ENCODE measurements around the gene ACP5. TPM values are rescaled to one million over a fixed set of nuclear protein-coding genes. Genes with fewer than 3 reads are reported as not detected.

The ACP5 gene
- total RNA-seq, 2 donors from 2014 or later = 20.3 to 30.0 TPM

DNA sequence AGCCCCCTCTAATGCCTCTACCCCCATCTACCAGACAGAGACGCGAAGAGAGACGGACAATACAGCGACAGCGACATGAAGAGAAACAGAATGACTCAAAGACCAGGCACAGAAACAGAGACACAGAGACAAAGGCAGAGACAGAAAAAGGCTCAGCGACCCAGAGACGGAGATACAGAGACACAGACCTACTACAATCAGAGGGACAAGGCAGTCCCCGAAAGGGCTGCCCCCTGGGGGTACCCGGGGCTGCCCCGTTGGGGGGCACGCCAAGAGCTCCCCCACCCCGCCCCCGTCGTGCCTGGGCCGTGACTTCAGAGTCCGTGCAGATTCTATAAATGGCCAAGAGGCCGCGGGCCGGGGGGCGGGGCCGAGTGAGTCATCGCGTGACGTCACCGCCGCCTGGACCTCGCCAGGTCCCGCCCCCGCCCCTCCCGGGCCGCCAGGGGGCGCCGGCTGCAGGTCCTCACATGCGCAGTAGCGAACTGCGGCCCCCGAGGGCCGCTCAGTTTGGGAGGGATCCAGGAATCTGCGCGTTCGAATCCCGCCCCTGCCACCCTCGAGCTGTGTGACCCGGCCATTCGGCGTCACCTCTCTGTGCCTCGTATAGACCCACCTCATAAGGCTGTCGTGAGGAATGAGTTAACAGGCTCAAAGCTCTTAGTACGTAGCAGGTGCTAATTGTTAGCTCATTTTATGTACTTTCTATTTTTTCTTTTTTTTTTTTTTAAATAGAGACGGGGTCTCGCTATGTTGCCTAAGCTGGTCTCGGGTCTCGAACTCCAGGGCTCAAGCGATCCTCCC is 41.5 kb downstream of the ACP5 start:
- ATAC-seq = peak; percentile 76 to 87
- DNase-seq (ENCODE audit: low spot score in 2 of 2) = peak; percentile 90 to 93
- H3K9me3 Mint-ChIP-seq = no peaks in the 10 kb centered on the region
- H3K36me3 Mint-ChIP-seq = no peaks in the 10 kb centered on the region
- H3K27ac Mint-ChIP-seq = peak overlapping the region; percentile 7 to 48

DNA sequence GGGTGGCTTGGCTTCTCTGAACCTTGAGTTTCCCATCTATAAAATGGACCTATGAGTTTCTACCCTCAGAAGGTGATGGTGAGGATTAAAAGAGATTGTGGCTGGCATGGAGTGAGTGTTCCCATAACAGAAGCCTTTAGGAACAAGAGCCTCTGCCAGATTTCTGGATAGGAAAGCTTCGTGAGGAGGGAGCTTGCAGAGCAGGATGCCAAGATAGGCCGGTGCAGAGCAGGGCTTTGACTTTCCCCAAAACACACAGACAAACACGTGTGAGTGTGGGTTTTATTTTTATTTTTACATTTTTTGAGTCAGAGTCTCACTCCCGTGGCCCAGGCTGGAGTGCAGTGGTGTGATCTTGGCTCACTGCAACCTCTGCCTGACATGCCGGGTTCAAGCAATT is 42.5 kb downstream of the ACP5 start:
- no peaks in the 10 kb centered on the region for H3K36me3 Mint-ChIP-seq
- no peak for ATAC-seq
- DNase-seq (ENCODE audit: low spot score in 2 of 2) = no peak
- H3K27ac Mint-ChIP-seq = peak overlapping the region in 1 of 2 donors; percentile 48
- no peaks in the 10 kb centered on the region for H3K9me3 Mint-ChIP-seq

DNA sequence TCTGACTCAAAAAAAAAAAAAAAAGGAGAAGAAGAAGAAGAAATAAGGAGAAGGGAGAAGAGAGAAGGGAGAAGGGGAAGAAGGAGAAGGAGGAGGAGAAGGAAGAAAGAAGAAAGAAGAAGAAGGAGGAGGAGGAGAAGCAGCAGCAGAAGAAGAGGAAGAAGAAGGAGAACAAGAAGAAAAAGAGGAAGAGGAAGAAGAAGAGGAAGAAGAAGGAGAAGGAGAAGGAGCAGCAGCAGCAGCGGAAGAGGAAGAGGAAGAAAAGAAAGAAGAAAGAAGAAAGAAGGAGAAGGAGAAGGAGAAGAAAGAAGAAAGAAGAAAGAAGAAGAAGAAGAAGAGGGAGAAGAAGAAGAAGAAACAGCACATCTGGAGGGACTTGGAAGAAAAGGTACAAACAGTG is 42.9 kb downstream of the ACP5 start:
- no peak overlapping the region for H3K27ac Mint-ChIP-seq

DNA sequence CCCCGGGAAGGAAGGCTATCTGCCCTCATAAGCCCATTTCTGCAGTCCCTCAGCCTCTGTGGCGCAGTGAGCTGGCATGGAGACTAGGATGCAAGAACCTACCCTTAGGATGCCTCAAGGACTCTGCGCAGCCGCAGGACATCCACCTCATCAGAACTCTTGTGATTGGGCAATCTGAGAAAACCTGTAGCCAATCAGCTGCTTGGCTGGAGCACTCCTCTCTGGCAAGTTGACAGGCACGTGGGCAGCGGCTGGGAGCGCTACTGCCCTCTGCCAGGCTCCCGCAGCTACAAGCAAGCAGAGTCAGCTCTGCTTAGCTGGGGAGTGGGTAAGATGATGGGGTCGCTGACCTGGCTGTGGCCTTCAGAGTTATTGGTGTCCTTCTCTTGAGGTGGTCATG is 47.0 kb downstream of the ACP5 start:
- ATAC-seq (peak; percentile 1 to 4), DNase-seq (ENCODE audit: low spot score in 2 of 2) (peak in 1 of 2 donors; percentile 48)
- Mint-ChIP-seq H3K36me3 (peaks cover 0 to 5% of the 10 kb centered on the region in 2 donors), H3K9me3 (no peaks in the 10 kb centered on the region), H3K27ac (no peak overlapping the region)

More for the DNA sequence above, 42.9 kb downstream of the ACP5 start:
- Mint-ChIP-seq H3K9me3 (no peaks in the 10 kb centered on the region), H3K36me3 (no peaks in the 10 kb centered on the region)
- DNase-seq (ENCODE audit: low spot score in 2 of 2) (no peak), ATAC-seq (no peak)

DNA sequence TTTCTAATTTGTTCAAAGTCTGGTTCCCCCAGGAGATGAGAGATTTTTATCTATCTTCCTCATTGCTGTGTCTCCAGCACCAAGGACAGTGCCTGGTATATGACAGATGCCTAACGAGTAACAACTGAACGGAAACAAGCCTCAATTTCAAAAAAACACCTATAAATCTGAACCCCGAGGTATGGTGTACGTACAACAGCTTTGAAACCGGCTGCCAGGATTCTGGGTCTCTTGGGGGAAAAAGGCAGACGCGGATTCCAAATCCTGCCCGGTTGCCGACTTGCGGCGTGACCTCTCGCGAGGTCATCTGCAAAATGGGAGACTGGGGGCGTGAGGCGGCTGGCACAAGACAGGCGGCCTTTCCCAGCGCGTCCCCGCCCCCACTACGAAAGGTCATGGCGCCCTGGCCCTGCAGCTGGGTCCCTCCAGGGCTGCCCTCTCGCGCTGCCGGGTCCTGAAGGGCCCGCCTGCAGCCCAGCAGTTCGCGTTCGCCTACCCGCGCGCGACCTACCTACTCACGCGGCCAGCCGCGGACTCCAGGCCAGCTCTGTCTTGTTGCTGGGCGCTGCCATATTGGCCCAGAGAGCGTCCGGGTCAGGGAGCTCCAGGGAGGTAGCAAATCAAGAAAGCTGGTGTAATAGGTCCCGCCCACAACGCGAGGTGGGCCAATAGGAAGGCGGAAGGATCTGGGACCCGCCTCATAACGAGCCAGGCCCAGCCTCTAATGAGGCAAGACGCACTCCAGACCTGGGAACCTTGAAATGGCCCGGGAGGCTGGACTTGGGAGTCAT is 48.7 kb downstream of the ACP5 start, which contains the start of gene ECSIT:
TSS of gene ECSIT (minus strand) at position 584 of the 791 bp plus-strand sequence. CDS start 9,964 bp downstream, outside the sequence.
- peak; percentile 90 to 95 for DNase-seq (ENCODE audit: low spot score in 2 of 2)
- Mint-ChIP-seq H3K36me3 (peaks cover 0 to 5% of the 10 kb centered on the region in 2 donors), H3K9me3 (no peaks in the 10 kb centered on the region), H3K27ac (peak within 1 kb of the TSS; percentile 93 to 96)
- peak; percentile 97 to 98 for ATAC-seq

Other genes with a start within 250 kb of the ACP5 start
- 10 to 100 TPM in 1 of 2 donors, 1 to 10 TPM in 1; 3.9 to 19.3 TPM for gene RAB3D, start 238.0 kb downstream of the ACP5 start, total RNA-seq
- 10 to 100 TPM; 29.9 to 36.4 TPM for gene TMEM205, start 231.4 kb downstream of the ACP5 start, total RNA-seq
- 10 to 100 TPM; 16.6 to 28.8 TPM for gene CCDC159, start 231.1 kb downstream of the ACP5 start, total RNA-seq
- 1 to 10 TPM; 4.4 to 7.9 TPM for gene PLPPR2, start 222.2 kb downstream of the ACP5 start, total RNA-seq
- 1 to 10 TPM; 1.9 to 2.2 TPM for gene SWSAP1, start 203.0 kb downstream of the ACP5 start, total RNA-seq
- gene EPOR, start 193.3 kb downstream of the ACP5 start, total RNA-seq = 10 to 100 TPM in 1 of 2 donors, 1 to 10 TPM in 1; 7.9 to 14.1 TPM
- not detected for gene RGL3, start 158.3 kb downstream of the ACP5 start, total RNA-seq
- gene ODAD3, start 142.5 kb downstream of the ACP5 start, total RNA-seq = under 1 TPM; 0.30 to 0.95 TPM
- gene PRKCSH, start 142.0 kb downstream of the ACP5 start, total RNA-seq = 100 to 1,000 TPM; 272 to 285 TPM
- gene ELAVL3, start 96.6 kb downstream of the ACP5 start, total RNA-seq = not detected
- gene ZNF653, start 71.8 kb downstream of the ACP5 start, total RNA-seq = 10 to 100 TPM; 10.3 to 20.3 TPM
- 10 to 100 TPM; 43.0 to 73.3 TPM for gene ECSIT, start 48.5 kb downstream of the ACP5 start, total RNA-seq
- not detected for gene CNN1, start 38.8 kb downstream of the ACP5 start, total RNA-seq
- gene ELOF1, start 18.4 kb downstream of the ACP5 start, total RNA-seq = 10 to 100 TPM; 43.1 to 64.1 TPM
- gene ZNF627, start 19.8 kb upstream of the ACP5 start, total RNA-seq = 1 to 10 TPM; 5.8 to 6.7 TPM
- 1 to 10 TPM; 3.0 to 7.1 TPM for gene ZNF823, start 161.3 kb upstream of the ACP5 start, total RNA-seq
- gene ZNF441, start 189.4 kb upstream of the ACP5 start, total RNA-seq = 10 to 100 TPM in 1 of 2 donors, 1 to 10 TPM in 1; 2.8 to 10.1 TPM
- gene ZNF491, start 220.9 kb upstream of the ACP5 start, total RNA-seq = 1 to 10 TPM; 1.3 to 2.2 TPM
- gene ZNF440, start 236.6 kb upstream of the ACP5 start, total RNA-seq = 1 to 10 TPM; 8.3 to 10.0 TPM